HepG2 (cell line): Measurements from ENCODE around the gene MZT2A. TPM values are rescaled to one million over a fixed set of nuclear protein-coding genes. Genes with fewer than 3 reads are reported as not detected.

Experiments used
- FOXK2 ChIP-seq: fragments of 450-650 bp; IDR thresholded peaks from 2 replicates; pipeline ENCODE4 v1.6.1; 2016
- HMGXB4 ChIP-seq, 2 experiments: sonication (generic) in 1 of 2; formaldehyde crosslinking in 1 of 2; IDR thresholded peaks; 2 replicates each; pipeline versions ENCODE4 v1.4.0 to v1.6.1; 2018 to 2020; ENCODE audit warnings: missing genetic modification reagents in 2 of 2, borderline replicate concordance in 1 of 2, low read depth in 1 of 2, mild to moderate bottlenecking in 1 of 2, missing biosample characterization in 1 of 2
- PRDM4 ChIP-seq: sonication (generic); formaldehyde crosslinking; IDR thresholded peaks from 2 replicates; pipeline ENCODE4 v1.9.0; 2021; ENCODE audit warnings: missing genetic modification reagents, borderline replicate concordance
- REPIN1 ChIP-seq: sonication (generic); formaldehyde crosslinking; IDR thresholded peaks from 2 replicates; pipeline ENCODE4 v1.8.0; 2022; ENCODE audit warnings: missing genetic modification reagents, low read depth, mild to moderate bottlenecking, borderline replicate concordance
- SMYD3 ChIP-seq: sonication (generic); formaldehyde crosslinking; IDR thresholded peaks from 2 replicates; pipeline ENCODE4 v1.8.1; 2023; ENCODE audit warnings: mild to moderate bottlenecking, missing genetic modification reagents
- ZC3H13 ChIP-seq: sonication (generic); formaldehyde crosslinking; IDR thresholded peaks from 2 replicates; pipeline ENCODE4 v1.8.1; 2023; ENCODE audit warnings: mild to moderate bottlenecking, missing genetic modification reagents, moderate library complexity
- ZNF205 ChIP-seq: IDR thresholded peaks from 2 replicates; pipeline ENCODE4 v1.6.1; 2018; ENCODE audit warnings: missing biosample characterization, missing genetic modification reagents
- ZNF281 ChIP-seq: sonication (generic); formaldehyde crosslinking; IDR thresholded peaks from 2 replicates; pipeline ENCODE4 v1.4.0; 2020; ENCODE audit warnings: missing genetic modification reagents, borderline replicate concordance
- ZNF772 ChIP-seq: sonication (generic); formaldehyde crosslinking; IDR thresholded peaks from 2 replicates; pipeline ENCODE4 v1.5.0; 2020; ENCODE audit warnings: mild to moderate bottlenecking, missing genetic modification reagents
- ZNF878 ChIP-seq: sonication (generic); formaldehyde crosslinking; IDR thresholded peaks from 2 replicates; pipeline ENCODE4 v1.8.1; 2023; ENCODE audit warnings: mild to moderate bottlenecking, missing genetic modification reagents, moderate library complexity
- polyA plus RNA-seq, 8 experiments: library from polyadenylated mRNA; depleted of rRNA in 3 of 8; stranded (reverse) in 7 of 8; unstranded in 1 of 8; fragments of >200 nt; fragmentation: Illumina TruSeq in 4 of 8; extraction: Trizol in 4 of 8; gene quantifications; 2 replicates each; pipeline versions ENCODE4 v1.2.1 to v1.2.3, GENCODE V29; 2011 to 2016; ENCODE audit warnings: low read depth in 4 of 8, missing spikeins in 1 of 8, mixed read lengths in 1 of 8; ENCODE audit not compliant: insufficient read depth in 1 of 8
- total RNA-seq, 5 experiments: library from RNA; depleted of rRNA; stranded (reverse); fragments of >200 nt; fragmentation: Illumina TruSeq; extraction: Trizol; gene quantifications; 2 replicates each; pipeline ENCODE4 v1.2.3, GENCODE V29; 2016; ENCODE audit warnings: low read depth in 1 of 5
- TF ChIP-seq, protein P1 (sequence below): sonication (generic); formaldehyde crosslinking; IDR thresholded peaks from 2 replicates; pipeline ENCODE4 v1.4.0; 2020; ENCODE audit warnings: missing genetic modification reagents
- TF ChIP-seq, protein P2 (sequence below), 2 experiments: sonication (generic) in 1 of 2; formaldehyde crosslinking in 1 of 2; IDR thresholded peaks; 2 replicates each; pipeline versions ENCODE4 v1.5.1 to v1.6.1; 2011 to 2020; ENCODE audit warnings: borderline replicate concordance in 1 of 2, low read depth in 1 of 2, low read length in 1 of 2, mild to moderate bottlenecking in 1 of 2, missing genetic modification reagents in 1 of 2, moderate library complexity in 1 of 2

MZT2A gene
- total and polyA plus RNA-seq, 2 of the 13 experiments (the other 11 are each of a cell fraction or from before 2014, with no cell fraction given), result 221 to 349 TPM

DNA sequence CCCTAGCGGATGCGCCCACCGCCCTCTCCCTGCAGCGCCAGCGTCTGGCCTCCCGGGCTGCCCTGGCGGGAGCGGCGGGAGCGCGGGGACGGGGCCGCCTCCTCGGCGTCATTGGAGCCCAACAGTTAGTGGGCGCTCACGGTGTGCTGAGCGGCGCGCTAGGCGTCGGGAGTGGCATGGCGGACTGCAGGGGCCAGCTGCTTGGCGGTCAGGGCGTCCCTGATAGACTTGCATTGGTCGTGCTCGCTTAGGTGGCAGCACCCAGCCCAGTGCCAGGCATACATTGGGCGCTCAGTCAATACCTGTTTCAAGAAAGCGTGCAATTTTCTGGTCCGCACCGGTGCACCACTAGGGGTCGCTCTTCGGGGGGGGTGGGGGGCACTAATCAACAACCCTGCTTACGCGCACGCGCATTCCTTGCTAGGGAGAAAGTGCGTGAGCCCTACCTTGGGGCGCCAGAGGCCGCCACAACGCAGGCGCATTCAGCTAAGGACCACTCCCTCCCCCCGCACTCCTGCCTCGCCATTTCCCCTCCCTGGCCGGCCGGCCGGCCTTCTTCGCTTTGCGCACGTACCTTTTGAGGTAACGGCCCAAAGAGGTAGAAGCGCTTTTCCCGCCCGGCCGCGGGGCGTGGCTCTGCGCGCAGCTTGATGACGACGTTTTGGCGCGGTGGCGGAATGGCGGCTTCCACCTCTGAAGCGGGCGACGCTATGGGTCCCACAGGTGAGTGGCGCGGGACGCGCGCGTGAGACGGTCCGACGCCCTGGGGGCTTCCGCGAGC is 411 bp upstream of the MZT2A start (continued):
- TF ChIP-seq ZC3H13 (CRISPR knock-in tag) (peak; percentile 46), ZNF772 (CRISPR knock-in tag) (peak; percentile 80; the same call in 1 of the 2 replicates), SMYD3 (CRISPR knock-in tag) (0 out of 2 replicates have a peak, but pooled peaks have one; percentile 14), FOXK2 (peak; percentile 81; the same call in 1 of the 2 replicates), ZNF281 (CRISPR knock-in tag) (peak; percentile 80), ZNF878 (CRISPR knock-in tag) (peak; percentile 81; the same call in 1 of the 2 replicates), ZNF205 (CRISPR knock-in tag) (peak; percentile 100), HMGXB4 (CRISPR knock-in tag; IDR thresholded peaks at IDR 0.05; ENCODE audit: borderline replicate concordance in 1 of 2, low read depth in 1 of 2) (peak; percentile 91), PRDM4 (CRISPR knock-in tag) (no peak), REPIN1 (CRISPR knock-in tag) (peak; percentile 68; the same call in 1 of the 2 replicates)
- TF ChIP-seq, protein P1, sequence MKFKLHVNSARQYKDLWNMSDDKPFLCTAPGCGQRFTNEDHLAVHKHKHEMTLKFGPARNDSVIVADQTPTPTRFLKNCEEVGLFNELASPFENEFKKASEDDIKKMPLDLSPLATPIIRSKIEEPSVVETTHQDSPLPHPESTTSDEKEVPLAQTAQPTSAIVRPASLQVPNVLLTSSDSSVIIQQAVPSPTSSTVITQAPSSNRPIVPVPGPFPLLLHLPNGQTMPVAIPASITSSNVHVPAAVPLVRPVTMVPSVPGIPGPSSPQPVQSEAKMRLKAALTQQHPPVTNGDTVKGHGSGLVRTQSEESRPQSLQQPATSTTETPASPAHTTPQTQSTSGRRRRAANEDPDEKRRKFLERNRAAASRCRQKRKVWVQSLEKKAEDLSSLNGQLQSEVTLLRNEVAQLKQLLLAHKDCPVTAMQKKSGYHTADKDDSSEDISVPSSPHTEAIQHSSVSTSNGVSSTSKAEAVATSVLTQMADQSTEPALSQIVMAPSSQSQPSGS (CRISPR knock-in tag), result peak; percentile 74
- TF ChIP-seq, protein P2, sequence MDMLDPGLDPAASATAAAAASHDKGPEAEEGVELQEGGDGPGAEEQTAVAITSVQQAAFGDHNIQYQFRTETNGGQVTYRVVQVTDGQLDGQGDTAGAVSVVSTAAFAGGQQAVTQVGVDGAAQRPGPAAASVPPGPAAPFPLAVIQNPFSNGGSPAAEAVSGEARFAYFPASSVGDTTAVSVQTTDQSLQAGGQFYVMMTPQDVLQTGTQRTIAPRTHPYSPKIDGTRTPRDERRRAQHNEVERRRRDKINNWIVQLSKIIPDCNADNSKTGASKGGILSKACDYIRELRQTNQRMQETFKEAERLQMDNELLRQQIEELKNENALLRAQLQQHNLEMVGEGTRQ (IDR thresholded peaks at IDR 0.05; ENCODE audit: low read depth, low read length), result no peak
- TF ChIP-seq, protein P2 (CRISPR knock-in tag; IDR thresholded peaks at IDR 0.05; ENCODE audit: borderline replicate concordance), result 0 out of 2 replicates have a peak, but pooled peaks have one; percentile 9
